WERI-Rb-1 (cell line): ENCODE data around the gene CCDC172.
A peak's percentile ranks its signal among the peaks of the same experiment; 100 is the strongest.

ENCODE experiments used
- DNase-seq: peaks from one replicate; pipeline ENCODE4 v3.0.0-alpha.2; 2020
- H3K27ac ChIP-seq: fragments of 250-450 bp; sonication (Bioruptor Pico); 2 replicates; pipeline ENCODE4 v1.5.1; 2020; ENCODE audit warnings: mild to moderate bottlenecking, moderate library complexity
- H3K27me3 ChIP-seq: fragments of 250-450 bp; sonication (Bioruptor Pico); 2 replicates; pipeline ENCODE4 v1.5.1; 2021; ENCODE audit warnings: mild to moderate bottlenecking, low read depth, moderate library complexity; ENCODE audit not compliant: insufficient read depth, severe bottlenecking
- H3K36me3 ChIP-seq: fragments of 250-450 bp; sonication (Bioruptor Pico); 2 replicates; pipeline ENCODE4 v1.5.1; 2020; ENCODE audit warnings: mild to moderate bottlenecking, moderate library complexity
- H3K4me3 ChIP-seq: 2 replicates; pipeline ENCODE4 v1.5.1; 2011; ENCODE audit warnings: low read depth, mild to moderate bottlenecking, control low read depth, low read length
- H3K9me3 ChIP-seq: fragments of 250-450 bp; sonication (Bioruptor Pico); 2 replicates; pipeline ENCODE4 v1.5.1; 2021; ENCODE audit warnings: mild to moderate bottlenecking, moderate library complexity; ENCODE audit not compliant: severe bottlenecking
- TF ChIP-seq, protein P1 (sequence below): IDR thresholded peaks from 2 replicates; pipeline ENCODE4 v1.5.1; 2011; ENCODE audit warnings: low read depth, mild to moderate bottlenecking, control low read depth, inconsistent platforms, low read length

Gene CCDC172

DNA sequence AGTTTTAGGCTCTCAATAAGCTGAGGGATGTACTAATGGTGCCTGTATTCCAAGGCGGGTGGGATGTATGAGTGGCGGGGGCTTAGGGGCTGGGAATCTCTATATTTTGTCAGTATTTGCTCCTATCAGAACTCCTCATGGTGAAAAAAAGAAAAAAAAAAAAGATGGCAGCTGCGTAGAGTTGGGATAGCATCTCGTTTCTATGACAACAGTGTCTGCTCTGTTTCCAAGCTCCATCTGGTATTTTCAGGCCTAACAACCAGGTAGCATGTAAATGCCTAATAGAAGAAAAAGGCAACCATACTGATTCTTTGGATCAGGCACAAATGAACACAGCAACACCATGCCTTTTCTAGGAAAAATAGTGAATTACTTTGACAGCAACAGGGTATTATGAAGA, 11.7 kb upstream of the CCDC172 start:
- TF ChIP-seq, protein P1, sequence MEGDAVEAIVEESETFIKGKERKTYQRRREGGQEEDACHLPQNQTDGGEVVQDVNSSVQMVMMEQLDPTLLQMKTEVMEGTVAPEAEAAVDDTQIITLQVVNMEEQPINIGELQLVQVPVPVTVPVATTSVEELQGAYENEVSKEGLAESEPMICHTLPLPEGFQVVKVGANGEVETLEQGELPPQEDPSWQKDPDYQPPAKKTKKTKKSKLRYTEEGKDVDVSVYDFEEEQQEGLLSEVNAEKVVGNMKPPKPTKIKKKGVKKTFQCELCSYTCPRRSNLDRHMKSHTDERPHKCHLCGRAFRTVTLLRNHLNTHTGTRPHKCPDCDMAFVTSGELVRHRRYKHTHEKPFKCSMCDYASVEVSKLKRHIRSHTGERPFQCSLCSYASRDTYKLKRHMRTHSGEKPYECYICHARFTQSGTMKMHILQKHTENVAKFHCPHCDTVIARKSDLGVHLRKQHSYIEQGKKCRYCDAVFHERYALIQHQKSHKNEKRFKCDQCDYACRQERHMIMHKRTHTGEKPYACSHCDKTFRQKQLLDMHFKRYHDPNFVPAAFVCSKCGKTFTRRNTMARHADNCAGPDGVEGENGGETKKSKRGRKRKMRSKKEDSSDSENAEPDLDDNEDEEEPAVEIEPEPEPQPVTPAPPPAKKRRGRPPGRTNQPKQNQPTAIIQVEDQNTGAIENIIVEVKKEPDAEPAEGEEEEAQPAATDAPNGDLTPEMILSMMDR, result no peak
- Histone ChIP-seq H3K4me3 (no peak overlapping the region), H3K36me3 (no peaks in the 10 kb centered on the region), H3K27ac (no peak overlapping the region), H3K9me3 (no peaks in the 10 kb centered on the region), H3K27me3 (no peaks in the 10 kb centered on the region)
- DNase-seq, result no peak

DNA sequence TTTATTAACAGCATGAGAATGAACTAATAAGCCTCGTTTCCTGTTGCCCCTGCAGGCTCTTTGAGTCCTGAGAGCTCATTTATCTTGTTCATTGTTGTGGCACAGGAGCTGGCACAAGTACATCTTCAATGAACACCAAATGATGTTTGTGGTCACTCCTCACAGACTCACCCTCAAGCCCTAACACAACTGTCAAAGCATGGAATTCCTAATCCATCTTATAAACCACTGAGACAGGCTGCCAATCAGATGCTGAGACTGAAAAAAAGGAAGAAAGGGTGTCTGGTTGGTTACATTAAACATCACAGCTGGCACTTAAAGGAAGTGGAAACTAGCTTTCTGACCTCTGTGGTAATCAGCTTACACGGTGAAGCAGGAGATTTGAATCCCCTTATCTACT, 7.7 kb upstream of the CCDC172 start:
- no peak overlapping the region; the same call in 1 of the 2 replicates for H3K27ac ChIP-seq
- DNase-seq, result peak; percentile 58
- TF ChIP-seq, protein P1, result no peak
- H3K9me3 ChIP-seq, result no peaks in the 10 kb centered on the region
- H3K4me3 ChIP-seq, result no peak overlapping the region
- no peaks in the 10 kb centered on the region for H3K27me3 ChIP-seq
- no peaks in the 10 kb centered on the region for H3K36me3 ChIP-seq

DNA sequence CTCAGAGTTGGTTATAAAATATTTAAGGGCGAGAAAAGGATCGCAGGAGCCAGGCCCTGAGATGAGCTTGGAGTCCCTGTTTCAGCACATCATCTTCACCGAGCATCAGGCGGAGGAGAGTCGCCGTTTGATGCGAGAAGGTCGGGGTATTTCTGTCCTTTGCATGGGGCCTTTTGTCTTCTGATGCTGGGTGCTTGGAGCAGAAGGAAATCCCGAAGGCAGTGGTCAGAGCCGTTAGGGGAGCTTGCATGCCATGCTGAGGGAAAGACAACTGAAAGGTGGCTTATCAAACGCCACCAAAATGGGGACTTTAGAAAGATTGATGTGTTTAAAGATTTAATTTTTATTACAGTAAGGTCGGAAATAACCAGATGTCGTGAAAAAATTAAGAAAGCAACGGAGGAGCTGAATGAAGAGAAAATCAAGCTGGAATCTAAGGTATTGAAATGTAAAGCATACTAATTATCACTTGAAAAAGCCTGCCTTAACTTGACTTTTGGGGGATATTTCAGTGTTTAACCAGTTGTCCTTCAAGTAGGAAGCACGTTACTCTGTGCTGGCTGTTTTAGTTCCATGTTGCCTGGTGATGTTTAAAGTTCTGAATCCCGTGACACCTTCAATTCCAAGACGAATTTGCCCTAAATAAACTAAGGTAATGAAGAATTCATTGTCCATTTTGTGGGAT, 845 bp downstream of the CCDC172 start:
- H3K27me3 ChIP-seq, result no peaks in the 10 kb centered on the region
- no peak overlapping the region for H3K27ac ChIP-seq
- no peak overlapping the region for H3K4me3 ChIP-seq
- no peaks in the 10 kb centered on the region for H3K36me3 ChIP-seq
- H3K9me3 ChIP-seq, result no peaks in the 10 kb centered on the region
- TF ChIP-seq, protein P1, result no peak
- DNase-seq, result no peak

DNA sequence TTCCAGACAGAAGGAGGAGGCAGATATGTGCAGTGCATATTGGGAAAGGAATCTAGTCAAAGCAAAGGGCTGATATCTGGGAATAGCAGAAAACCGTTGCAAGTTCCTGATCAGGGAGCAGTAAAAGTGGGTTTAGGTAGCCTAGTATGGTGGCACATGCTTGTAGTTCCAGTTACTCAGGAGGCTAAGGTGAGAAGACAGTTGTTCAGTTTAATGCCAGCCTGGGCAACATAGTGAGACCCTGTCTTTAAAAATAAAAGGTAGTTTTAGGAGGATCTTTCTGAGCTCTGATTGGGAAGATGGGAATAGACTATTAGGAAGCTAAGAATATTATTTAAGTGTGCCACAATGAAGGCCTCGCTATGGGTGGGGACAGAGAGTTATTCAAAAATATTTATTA, 1.7 kb downstream of the CCDC172 start:
- no peaks in the 10 kb centered on the region for H3K9me3 ChIP-seq
- no peaks in the 10 kb centered on the region for H3K36me3 ChIP-seq
- no peak overlapping the region for H3K4me3 ChIP-seq
- no peak for DNase-seq
- no peaks in the 10 kb centered on the region for H3K27me3 ChIP-seq
- TF ChIP-seq, protein P1, result no peak
- no peak overlapping the region for H3K27ac ChIP-seq

DNA sequence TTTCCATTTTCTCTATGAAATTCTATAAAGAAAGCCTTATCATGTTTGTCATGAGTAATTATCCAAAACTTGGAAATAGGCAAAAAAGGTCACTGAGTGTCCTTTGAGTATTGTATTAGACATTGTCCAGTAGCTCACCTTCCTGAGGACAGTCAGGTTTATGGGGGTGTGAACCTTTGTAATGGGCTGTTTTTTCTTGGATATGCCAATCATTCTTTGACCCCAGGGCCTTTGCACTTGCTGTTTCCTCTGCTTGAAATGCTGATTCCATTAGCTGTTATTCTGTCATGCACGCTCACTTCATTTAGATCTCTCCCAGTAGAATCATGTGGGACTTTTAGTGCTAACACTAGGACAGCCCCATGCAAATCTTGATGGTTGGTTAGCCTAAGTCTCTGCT, 4.9 kb downstream of the CCDC172 start:
- no peaks in the 10 kb centered on the region for H3K9me3 ChIP-seq
- H3K27ac ChIP-seq, result no peak overlapping the region
- H3K4me3 ChIP-seq, result no peak overlapping the region
- no peaks in the 10 kb centered on the region for H3K27me3 ChIP-seq
- H3K36me3 ChIP-seq, result no peaks in the 10 kb centered on the region
- TF ChIP-seq, protein P1, result no peak
- DNase-seq, result no peak

DNA sequence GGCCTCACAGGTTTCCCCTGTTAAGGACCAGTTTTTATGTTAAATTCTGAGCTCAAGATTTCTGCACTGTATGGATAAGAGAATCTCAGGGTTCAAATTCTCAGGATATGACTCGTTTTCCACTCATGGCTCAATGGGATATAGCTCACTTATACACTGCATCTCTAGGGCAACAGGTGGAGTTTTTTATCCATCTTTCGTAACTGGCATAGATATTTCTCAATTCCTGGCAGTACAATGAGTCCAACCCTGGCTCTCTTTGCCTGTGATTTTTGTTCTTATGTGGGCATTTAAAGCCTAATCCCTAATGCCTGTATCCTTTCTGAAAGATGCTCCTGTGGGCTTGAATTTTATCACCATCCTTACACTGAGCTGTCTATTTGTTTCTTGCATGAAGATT, 7.6 kb downstream of the CCDC172 start:
- no peaks in the 10 kb centered on the region for H3K36me3 ChIP-seq
- no peak overlapping the region for H3K4me3 ChIP-seq
- no peaks in the 10 kb centered on the region for H3K9me3 ChIP-seq
- no peak for DNase-seq
- H3K27ac ChIP-seq, result no peak overlapping the region
- TF ChIP-seq, protein P1, result no peak
- H3K27me3 ChIP-seq, result no peaks in the 10 kb centered on the region
